ENCODE results near the gene SATL1. TPM values are rescaled to one million over a fixed set of nuclear protein-coding genes. Genes with fewer than 3 reads are reported as not detected.

The SATL1 gene
- total RNA-seq, 4 donors from 2014 or later = not detected

- intact Hi-C loops (cut with DNase I; ENCODE audit: low total_unique reads) = no loop called here
- no peaks in the 10 kb centered on the region for H3K36me3 ChIP-seq
- no peak overlapping the region for H3K4me3 ChIP-seq
- H3K4me1 ChIP-seq = no peaks in the 10 kb centered on the region
- no peak overlapping the region for H3K27ac ChIP-seq
- ATAC-seq (no peak), DNase-seq (no peak)
- TF ChIP-seq, protein P1, sequence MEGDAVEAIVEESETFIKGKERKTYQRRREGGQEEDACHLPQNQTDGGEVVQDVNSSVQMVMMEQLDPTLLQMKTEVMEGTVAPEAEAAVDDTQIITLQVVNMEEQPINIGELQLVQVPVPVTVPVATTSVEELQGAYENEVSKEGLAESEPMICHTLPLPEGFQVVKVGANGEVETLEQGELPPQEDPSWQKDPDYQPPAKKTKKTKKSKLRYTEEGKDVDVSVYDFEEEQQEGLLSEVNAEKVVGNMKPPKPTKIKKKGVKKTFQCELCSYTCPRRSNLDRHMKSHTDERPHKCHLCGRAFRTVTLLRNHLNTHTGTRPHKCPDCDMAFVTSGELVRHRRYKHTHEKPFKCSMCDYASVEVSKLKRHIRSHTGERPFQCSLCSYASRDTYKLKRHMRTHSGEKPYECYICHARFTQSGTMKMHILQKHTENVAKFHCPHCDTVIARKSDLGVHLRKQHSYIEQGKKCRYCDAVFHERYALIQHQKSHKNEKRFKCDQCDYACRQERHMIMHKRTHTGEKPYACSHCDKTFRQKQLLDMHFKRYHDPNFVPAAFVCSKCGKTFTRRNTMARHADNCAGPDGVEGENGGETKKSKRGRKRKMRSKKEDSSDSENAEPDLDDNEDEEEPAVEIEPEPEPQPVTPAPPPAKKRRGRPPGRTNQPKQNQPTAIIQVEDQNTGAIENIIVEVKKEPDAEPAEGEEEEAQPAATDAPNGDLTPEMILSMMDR (IDR thresholded peaks at IDR 0.05 in 4 of 5, conservative IDR thresholded peaks at IDR 0.05 in 1 of 5) = no peak
- TF ChIP-seq POLR2A (IDR thresholded peaks at IDR 0.05) = no peak
- in situ Hi-C loops (cut with MboI; ENCODE audit: low sequenced_read_pairs in 4 of 4) = no loop called here
- peaks cover 0 to 7% (median 0%) of the 10 kb centered on the region in 3 donors for H3K27me3 ChIP-seq
- no peaks in the 10 kb centered on the region for H3K9me3 ChIP-seq
These were observed 102.6 kb downstream of the SATL1 start for GRCh38 chrX:85140964-85141363.

GRCh38 chrX:85139422-85139821 is 104.2 kb downstream of the SATL1 start:
- Histone ChIP-seq H3K9me3 (no peaks in the 10 kb centered on the region), H3K27ac (no peak overlapping the region), H3K27me3 (peaks cover 0 to 7% (median 0%) of the 10 kb centered on the region in 3 donors), H3K36me3 (no peaks in the 10 kb centered on the region), H3K4me3 (no peak overlapping the region), H3K4me1 (no peaks in the 10 kb centered on the region)
- intact Hi-C loops (cut with DNase I; ENCODE audit: low total_unique reads) = no loop called here
- TF ChIP-seq, protein P1 (IDR thresholded peaks at IDR 0.05 in 4 of 5, conservative IDR thresholded peaks at IDR 0.05 in 1 of 5) = no peak
- TF ChIP-seq POLR2A (IDR thresholded peaks at IDR 0.05) = no peak
- ATAC-seq = no peak
- in situ Hi-C loops (cut with MboI; ENCODE audit: low sequenced_read_pairs in 4 of 4) = no loop called here
- no peak for DNase-seq

DNA sequence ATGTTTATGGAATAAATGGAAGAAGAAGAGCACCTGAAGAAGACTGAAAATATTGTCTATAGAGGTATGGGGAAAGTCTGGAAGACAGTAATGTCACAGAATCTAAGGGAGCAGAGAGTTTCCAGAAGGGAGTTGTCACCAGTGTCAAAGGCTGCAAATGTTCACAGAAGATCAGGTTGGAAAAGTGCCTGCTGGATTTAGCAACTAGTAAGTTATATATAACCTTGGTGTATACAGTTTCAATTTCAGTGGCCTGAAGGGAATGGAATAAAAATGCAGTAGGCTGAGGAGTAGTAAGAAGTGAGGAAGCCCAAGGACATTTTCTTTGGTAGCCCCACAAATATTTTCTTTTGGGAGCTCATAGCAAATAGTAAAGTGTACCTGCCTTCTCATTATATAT is 107.2 kb downstream of the SATL1 start:
- H3K9me3 ChIP-seq = no peaks in the 10 kb centered on the region
- in situ Hi-C loops (cut with MboI; ENCODE audit: low sequenced_read_pairs in 4 of 4) = no loop called here
- H3K27me3 ChIP-seq = peaks cover 0 to 3% (median 0%) of the 10 kb centered on the region in 3 donors
- ATAC-seq (peak; percentile 52 to 83), DNase-seq (peak in 1 of 2 donors; percentile 6)
- no peak overlapping the region for H3K4me3 ChIP-seq
- no peaks in the 10 kb centered on the region for H3K4me1 ChIP-seq
- no peaks in the 10 kb centered on the region for H3K36me3 ChIP-seq
- TF ChIP-seq, protein P1 (IDR thresholded peaks at IDR 0.05 in 4 of 5, conservative IDR thresholded peaks at IDR 0.05 in 1 of 5) = no peak
- TF ChIP-seq POLR2A (IDR thresholded peaks at IDR 0.05) = no peak
- intact Hi-C loops (cut with DNase I; ENCODE audit: low total_unique reads) = no loop called here
- no peak overlapping the region for H3K27ac ChIP-seq

GRCh38 chrX:85115252-85115651 is 128.3 kb downstream of the SATL1 start:
- intact Hi-C loops (cut with DNase I; ENCODE audit: low total_unique reads) (loop anchor here (10.0 kb wide), 1 partner anchor 430 kb away; no protein-coding TSS in a partner anchor), in situ Hi-C loops (cut with MboI; ENCODE audit: low sequenced_read_pairs in 4 of 4) (loop anchor here in 1 of 4 donors (25.0 kb wide), 1 partner anchor 422 kb away; no protein-coding TSS in a partner anchor)
- ATAC-seq (no peak), DNase-seq (no peak)
- Histone ChIP-seq H3K27ac (no peak overlapping the region), H3K4me1 (no peaks in the 10 kb centered on the region), H3K9me3 (no peaks in the 10 kb centered on the region), H3K36me3 (no peaks in the 10 kb centered on the region), H3K4me3 (no peak overlapping the region), H3K27me3 (no peaks in the 10 kb centered on the region)
- TF ChIP-seq POLR2A (IDR thresholded peaks at IDR 0.05) = no peak
- TF ChIP-seq, protein P1 (IDR thresholded peaks at IDR 0.05 in 4 of 5, conservative IDR thresholded peaks at IDR 0.05 in 1 of 5) = no peak

- Histone ChIP-seq H3K27me3 (no peaks in the 10 kb centered on the region), H3K27ac (no peak overlapping the region), H3K36me3 (no peaks in the 10 kb centered on the region), H3K4me1 (no peaks in the 10 kb centered on the region), H3K4me3 (no peak overlapping the region), H3K9me3 (no peaks in the 10 kb centered on the region)
- TF ChIP-seq, protein P1 (IDR thresholded peaks at IDR 0.05 in 4 of 5, conservative IDR thresholded peaks at IDR 0.05 in 1 of 5) = no peak
- no peak for TF ChIP-seq POLR2A (IDR thresholded peaks at IDR 0.05)
- DNase-seq (no peak), ATAC-seq (no peak)
- intact Hi-C loops (cut with DNase I; ENCODE audit: low total_unique reads) (loop anchor here (10.0 kb wide), 1 partner anchor 430 kb away; no protein-coding TSS in a partner anchor), in situ Hi-C loops (cut with MboI; ENCODE audit: low sequenced_read_pairs in 4 of 4) (loop anchor here in 1 of 4 donors (25.0 kb wide), 1 partner anchor 423 kb away; no protein-coding TSS in a partner anchor)
These were observed 128.8 kb downstream of the SATL1 start for GRCh38 chrX:85114776-85115175.
